IMR-90 (cell line): ENCODE data around the gene CDADC1.

ENCODE experiments used
- CTCF ChIP-seq: conservative IDR thresholded peaks from 2 replicates; pipeline ENCODE4 v1.5.1; 2012; ENCODE audit warnings: mild to moderate bottlenecking, low read depth, low read length, improper control_type of control experiment
- FOS ChIP-seq: fragments of 150-350 bp; IDR thresholded peaks from 2 replicates; pipeline ENCODE4 v1.6.1; 2016; ENCODE audit warnings: low read depth, low read length
- POLR2A ChIP-seq: IDR thresholded peaks from 2 replicates; pipeline ENCODE4 v1.6.1; 2012; ENCODE audit warnings: mild to moderate bottlenecking, low read depth, low read length

GRCh38 chr13:49259586-49259985 is 11.9 kb downstream of the CDADC1 start:
- TF ChIP-seq CTCF: no peak
- TF ChIP-seq FOS: no peak
- no peak for TF ChIP-seq POLR2A
